Endometrium (tissue), 2 donors: Measurements from ENCODE around the gene OXCT2.

Experiments
- FAIRE-seq: peaks from 2 replicates; lab custom pipeline; 2012; peaks lifted over from hg19 to GRCh38; lab: Jason Lieb, UNC
- donor health status: control.
- donor health status: control.

OXCT2 gene

DNA sequence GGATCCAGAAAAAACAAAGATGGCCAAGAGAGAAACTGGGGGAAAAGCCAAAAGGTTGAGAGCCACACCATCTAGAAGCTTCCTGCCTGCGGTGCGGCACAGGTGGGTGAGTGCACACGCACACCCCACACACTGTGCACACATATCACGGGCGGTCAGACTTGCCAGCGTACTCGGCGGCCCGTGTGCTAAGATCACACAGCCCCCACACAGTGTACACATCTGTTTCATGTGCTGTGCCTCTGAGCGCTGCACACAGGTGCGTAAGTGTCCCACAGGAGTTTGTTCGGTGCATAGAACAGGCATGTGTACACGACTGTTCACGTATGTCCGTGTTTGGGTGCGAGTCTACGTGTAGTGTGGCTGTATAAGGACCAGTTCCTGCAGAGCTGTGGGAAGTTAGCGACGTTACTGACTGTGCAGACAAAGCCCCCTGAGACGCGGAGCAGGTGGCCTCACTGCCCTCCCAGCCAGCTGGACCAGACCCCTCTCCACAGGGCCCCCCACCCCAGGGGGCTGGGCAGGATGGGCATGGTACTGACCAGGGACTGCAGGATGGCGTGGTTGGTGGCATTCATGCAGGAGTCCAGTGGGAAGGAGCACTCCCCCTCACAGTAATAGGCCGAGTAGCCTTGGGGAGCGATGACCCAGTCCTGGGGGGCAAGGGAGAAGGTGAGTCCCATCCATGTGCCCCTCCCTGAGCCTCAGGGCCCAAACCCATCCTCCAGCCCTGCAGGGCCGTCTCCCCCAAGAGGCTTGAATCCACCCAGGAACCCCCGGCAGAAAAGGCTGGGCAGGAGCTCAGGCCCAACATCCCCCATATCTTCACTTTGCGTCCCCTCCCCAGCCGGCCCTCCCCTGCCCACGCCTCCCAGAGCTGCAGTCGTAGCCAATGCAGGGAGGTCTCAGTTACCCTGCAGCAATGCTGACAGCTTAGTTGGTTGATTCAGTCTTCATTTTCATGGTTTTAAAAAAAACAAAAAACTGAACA, 8.3 kb downstream of the OXCT2 start:
- no peak for FAIRE-seq

DNA sequence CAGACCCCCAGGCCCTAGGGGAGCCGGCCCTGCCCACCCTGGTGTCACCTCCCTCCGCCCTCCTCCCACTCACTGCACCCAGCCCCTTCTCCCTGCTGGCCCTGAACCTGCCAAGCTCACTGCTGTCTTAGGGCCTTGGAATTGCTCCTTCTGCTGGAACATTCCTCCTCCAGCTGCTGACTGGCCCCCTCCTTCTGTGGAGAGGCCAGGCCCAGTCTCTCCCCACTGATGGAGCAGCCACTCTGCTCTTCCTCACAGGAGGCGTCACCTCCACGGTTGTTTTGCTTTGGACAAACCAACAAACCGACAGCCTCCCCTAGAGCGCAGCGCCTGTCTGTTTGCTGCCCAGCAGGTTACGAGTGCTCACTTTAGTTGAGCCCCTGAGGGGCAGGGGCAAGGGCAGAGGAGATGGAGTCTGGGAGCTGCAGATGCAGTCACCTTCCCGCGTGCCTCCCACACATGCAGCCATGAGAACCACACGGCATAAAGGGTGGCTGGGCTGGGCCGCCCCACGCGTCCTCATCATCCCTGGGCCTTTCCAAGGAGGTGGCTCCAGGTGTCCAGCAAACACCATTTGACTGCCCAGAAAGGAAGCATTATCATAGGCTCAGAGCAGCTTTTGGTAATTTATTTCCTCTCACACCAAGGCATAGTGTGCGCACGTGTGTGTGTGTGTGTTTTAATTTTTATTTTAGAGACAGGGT, 9.4 kb downstream of the OXCT2 start:
- no peak for FAIRE-seq

DNA sequence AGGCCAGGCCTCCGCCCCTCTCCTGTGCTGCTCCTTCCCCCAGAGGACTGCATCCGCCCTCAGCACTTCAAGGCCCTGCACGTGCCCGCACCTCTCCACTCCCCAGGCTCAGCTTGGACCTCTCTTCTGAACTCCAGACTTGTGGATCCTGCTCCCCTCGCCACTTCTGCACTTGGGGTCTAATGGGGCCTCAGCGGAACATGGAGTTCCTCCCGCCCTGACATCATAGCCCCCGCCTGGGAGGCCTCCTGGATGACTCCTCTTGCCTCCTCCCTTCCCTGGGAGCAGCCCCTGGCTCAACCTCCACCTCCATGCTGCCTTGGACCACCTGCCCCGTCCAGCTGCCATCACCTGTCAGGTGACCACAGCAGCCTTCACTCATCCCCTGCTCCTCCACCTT, 10.1 kb downstream of the OXCT2 start:
- FAIRE-seq = no peak

DNA sequence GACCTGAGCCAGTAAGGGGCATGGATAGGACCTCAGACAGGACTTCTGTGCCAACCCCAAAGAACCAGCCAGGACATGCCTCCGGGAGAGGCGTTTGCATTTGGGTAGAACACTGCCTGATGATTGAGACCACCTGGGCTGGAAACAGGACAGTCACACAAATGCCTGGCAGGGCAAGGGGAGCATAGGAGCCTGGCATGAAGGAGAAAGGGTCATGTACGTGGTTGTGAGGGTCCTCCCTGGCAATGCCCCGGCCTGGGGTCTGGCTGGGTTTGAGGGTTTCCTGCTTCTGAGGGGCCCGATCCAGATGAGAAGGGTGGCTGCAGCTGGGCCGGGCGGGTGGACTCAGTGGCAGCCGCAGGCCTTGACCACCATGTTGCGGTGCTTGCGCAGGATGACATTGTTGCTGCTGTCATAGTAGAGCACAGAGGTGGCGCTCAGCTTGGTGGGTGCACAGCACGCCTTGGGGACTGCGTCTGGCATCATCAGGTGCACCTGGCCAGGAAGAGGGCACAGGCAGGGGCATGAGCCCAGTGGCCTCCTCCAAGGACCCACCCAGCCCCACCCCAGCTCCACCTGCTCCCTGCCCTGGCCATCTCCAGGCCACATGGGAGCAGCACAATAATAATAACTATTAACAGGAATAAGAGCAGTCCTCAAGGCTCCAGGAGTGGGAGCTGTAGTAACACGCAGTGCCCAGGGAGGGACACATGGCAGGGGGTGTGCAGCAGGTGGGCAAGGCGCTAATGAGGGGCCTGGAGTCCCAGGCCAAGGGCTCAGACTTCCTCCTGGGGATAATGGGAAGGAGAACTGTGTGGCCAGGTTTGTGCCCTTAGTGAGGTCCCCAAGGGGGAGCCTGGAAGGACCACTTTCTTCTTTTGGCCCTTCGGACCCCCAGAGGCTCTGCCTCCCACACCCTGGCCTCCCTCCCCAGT, 10.8 kb downstream of the OXCT2 start:
- no peak for FAIRE-seq

DNA sequence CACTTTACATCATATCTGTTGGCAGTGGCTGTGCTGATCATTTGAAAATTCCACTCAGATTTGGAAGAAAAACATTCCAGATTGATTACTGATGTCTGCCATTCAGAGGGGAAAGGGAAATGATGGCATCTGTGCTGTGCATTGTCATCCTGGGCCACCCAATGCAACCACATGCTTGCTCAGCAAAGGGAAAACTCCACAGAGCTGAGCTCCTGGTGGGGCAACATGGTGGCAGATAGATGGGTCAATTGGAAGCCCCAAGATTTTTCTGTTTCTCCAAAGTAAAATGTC, 11.8 kb downstream of the OXCT2 start:
- FAIRE-seq = no peak

DNA sequence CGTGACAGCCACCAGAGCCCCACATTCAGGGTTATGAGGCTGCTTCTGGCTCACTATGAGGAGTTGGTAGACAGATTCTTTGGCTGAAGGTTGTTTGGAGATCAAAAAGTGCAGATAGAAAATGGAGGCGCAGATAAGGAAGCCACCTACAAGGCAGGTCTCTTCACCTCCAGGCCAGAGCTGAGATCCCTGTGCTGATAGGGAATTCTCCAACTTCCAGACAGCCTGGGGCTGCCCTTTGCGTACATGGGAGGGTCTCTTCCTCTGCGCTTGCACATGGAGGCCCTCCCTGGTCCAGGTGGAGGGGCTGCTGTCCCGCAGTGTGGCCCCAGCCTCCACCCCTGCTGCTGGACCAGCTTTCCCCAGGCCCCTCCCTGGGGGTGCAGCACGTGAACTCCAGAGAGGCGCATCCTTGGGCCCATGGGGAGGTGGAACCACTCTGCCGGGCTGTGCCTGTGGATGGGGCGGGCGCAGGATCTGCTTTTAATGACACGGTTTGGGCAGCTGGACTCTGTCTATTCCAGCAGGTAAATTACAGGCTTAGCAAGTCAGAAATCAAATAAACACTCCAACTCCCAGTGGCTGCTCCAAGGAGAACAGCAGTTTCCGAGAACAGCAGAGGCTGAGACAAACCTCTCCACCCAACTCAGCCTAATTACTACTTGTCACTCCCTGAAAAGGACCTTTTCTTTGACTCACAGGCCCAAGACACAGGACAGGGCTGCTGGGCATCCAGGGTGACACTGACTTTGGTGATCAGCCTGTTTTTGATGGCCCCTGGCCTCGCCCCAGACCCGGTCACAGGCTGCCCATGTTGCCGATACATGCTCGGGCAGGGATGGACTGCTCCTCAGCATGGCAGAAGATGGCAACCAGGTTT, 12.4 kb downstream of the OXCT2 start:
- no peak for FAIRE-seq

DNA sequence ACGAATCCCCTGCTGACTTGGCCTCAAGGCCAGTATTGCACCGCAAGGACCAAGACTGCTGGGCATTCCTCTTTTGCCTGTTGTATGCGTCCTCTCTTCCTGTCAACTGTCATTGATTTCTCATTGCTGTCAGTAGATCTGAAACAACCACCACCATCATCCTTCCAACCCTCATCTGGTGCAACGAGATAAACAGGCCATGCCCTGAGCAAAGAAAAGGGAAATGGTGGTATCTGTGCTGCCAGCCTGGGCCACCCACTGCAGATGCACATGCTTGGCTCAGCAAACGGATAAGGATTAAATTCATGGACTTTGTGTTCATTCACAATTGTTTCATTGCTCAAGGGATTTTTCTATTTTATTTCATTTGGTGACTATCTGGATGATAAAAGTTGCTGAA, 13.6 kb downstream of the OXCT2 start:
- no peak for FAIRE-seq

DNA sequence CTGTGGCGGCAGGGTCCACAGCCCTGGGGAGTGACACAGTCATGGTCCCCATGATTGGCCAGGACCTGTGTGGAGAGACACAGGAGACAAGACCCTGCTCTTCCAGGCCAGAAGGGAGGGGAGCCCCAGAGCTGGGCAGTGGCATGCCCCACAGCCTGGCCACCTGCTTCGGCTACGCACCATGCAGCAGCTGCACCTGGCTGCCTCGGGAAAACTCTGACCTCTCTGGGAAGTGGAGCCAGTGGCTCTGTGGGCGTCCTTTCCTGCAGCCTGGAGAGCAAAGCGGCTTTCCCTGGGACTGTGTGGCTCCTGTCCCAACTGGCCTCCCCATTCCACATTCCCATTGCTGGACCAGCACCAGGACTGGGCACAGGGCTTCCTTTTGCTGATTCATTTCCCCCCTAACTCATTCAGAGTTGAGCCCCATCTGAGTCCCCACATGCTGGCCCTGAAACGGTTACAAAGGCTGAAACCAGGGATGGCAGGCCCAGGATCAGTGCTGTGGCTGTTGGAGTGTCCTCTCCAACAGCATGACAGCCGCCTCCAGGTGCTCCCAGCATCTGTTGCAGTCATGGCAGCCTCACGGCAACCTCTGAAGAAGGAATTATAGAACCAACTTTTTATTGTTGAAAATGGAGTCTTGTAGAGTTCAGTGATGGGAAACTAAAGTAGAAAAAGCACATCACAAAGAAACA, 15.0 kb downstream of the OXCT2 start:
- no peak for FAIRE-seq

DNA sequence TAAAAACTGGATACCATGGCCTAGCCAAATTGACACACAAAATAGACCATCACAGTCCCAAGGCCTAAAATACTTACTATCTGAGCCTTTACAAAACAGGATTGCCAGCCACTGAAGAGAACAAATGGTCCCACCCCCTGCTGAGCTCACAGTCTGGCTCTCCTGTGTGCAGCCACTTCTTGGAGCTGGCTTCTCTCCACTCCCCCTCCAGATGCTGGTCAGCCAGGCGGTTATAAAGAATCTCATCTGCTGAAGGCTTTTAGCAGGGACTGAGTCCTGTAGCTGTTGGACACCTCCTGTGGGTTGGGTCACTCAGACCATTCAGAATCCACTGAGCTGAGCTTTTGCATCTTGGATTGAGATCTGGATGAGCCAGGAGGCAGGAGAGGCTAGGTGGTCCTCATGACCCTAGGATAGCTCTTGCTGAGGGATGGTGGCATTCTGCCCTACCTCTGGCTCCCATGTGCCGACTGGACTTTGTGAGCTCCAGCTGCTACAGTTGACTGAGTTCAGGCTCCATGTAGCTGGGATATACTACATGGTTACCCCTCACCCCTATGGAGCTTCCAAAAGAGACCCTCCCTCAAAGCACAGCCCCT, 16.1 kb downstream of the OXCT2 start:
- FAIRE-seq = no peak

DNA sequence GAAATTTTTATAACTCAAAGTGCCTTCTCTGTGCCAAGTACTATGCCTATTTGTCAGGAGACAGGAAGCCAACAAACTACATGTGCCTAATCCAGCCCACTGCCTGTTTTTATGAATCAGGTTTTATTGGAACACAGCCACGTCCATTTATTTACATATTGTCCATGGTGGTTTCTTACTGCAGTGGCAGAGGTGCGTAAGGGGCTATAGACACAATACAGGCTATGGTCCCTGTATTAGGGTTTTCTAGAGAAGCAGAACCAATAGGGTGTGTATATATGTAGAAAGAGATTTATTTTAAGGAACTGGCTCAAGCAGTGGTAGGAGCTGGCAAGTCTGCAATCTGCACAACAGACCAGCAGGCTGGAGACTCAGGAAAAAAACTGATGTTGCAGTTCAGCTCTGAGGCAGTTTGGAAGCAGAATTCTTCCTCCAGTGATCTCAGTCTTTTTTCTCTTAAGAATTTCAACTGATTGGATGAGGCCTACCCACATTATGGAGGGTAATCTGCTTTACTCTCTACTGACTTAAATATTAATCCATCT, 17.1 kb downstream of the OXCT2 start:
- FAIRE-seq = no peak

DNA sequence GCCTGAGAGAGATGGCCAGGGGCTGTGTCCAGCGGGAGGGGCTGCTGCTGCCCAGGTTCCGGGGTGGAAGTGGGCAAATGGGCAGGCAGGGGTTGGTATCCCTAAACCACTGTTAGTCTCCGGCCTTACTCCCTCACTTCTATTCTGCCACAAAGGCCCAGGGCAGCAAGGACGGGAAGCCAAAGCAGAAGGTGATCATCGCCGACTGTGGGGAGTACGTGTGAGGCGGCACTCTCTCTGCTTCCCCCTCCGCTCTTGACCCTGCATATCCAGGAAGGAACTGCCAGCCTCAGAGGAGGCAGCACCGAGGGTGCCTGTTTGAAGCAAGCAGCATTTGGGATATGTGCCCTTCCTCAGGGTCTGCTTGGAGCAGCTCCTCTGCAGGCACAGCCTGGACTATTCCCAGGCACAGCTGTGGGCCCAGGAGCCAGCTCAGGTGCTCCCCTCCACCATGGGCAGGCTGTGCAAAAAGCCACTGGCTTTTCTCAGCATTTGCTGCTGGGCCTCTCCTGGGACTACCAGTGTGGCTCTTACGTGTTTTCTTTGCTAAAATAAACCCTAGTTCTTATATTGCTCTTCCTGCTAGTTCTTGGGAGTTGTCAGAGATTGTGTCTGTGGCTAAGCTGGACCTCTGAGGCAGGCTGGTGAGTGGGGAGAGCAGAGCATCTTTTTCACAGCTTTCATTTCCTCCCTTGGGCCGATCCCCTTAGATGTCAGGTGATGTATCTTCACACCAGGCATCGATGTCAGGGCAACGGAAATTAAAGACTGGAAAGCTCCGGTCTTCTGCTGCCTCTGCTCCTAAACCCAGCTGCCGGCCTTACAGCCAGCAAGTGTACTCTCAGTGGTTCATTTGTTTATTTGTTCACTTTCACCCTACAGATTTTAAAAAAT, 17.8 kb downstream of the OXCT2 start:
- no peak for FAIRE-seq

DNA sequence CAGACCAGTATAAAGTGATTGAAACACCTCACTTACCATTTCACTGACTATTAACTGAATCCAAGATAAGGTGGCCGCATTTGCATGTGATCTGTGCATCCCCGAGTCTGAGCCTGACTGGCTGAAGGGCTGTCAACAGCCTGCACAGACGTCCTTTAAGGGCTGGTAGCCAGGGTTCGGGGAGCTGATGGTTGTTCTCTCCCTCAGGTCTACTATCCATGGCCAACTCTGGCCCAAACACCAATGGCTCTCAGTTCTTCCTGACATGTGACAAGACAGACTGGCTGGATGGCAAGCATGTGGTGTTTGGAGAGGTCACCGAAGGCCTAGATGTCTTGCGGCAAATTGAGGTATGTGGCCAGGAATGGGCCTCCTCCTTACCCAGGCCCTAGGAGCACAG, 18.4 kb downstream of the OXCT2 start:
- FAIRE-seq = no peak

DNA sequence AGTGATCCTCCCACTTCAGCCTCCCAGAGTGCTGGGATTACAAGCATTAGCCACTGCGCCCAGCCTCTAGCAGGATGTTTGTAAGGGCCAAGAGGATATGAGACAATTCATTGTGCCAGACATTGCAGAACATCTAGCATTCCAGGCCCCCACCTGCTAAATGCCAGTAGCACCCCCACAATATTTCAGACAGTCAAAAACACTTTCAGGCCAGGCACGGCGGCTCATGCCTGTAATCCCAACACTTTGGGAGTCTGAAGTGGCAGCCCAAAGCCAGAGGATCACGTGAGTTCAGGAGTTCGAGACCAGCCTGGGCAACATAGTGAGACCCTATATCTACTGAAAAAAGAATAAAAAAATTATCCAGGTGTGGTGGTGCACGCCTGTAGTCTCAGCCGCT, 19.6 kb downstream of the OXCT2 start:
- FAIRE-seq = no peak

DNA sequence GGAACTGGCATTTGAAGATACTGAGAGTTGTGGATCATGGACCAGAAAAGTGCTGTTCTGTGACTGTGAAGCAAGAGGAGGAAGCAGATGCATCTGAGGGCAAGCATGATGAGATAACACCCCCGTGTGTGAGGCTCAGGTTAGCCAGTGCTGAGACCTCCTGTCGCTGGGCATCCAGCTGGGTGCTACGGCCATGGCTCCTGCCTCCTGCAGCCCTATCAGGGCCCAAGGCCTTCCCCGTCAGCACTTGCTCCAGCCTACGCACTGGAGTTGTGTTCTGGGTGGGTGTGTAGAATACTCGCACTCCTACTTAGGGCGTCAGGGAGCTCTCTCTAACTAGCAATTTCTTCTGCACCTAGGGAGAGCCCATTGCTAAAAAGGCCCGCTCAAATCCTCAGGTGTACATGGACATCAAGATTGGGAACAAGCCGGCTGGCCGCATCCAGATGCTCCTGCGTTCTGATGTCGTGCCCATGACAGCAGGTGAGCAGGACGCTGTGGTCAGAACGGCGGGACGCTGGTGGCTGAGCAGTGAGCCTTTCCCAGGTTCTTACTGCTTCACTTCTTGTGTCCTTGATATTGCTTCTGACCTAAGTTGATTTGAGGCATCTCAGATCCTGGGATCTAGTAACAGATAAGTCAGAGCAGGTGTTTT, 26.0 kb downstream of the OXCT2 start:
- FAIRE-seq = no peak

DNA sequence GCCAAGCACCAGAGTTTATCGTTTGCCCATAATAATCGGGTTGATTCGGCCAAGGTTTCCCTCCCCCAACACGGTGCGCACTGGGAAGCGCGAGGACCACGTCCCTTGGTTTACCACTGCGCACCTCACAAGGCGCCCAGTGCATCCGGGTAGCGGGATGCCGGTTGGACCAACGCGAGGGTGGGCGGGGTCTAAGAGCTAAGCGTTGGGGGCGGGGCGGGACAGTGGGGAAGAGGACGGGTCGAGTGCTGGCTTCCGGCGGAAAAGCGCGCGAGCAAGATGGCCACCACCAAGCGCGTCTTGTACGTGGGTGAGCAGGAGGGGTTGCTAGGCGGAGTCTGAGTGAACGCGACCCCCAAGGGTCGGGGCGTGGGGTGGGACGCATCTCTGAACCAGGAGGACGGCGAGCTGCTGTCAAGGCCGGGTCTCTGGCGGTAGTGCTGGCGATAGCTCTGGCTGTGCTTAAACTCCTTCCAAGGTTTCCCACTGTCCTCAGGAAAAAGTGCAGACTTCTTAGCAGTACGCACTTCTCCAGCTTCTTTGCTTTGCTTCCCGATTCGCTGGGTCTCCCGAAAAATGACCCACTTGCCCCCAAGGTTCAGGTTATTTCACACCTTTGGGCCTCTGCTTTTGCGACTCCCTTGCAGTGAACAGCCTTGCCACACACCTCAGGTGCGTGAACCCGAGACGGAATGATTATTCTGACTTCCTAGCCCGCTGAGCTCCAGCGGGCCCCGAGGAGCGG, 32.4 kb downstream of the OXCT2 start, which contains the start of gene PPIE:
Gene PPIE, plus strand, starts transcription at position 261 of the 745 bp plus-strand sequence. Its CDS starts 19 bp downstream, at position 280.
- FAIRE-seq = no peak

DNA sequence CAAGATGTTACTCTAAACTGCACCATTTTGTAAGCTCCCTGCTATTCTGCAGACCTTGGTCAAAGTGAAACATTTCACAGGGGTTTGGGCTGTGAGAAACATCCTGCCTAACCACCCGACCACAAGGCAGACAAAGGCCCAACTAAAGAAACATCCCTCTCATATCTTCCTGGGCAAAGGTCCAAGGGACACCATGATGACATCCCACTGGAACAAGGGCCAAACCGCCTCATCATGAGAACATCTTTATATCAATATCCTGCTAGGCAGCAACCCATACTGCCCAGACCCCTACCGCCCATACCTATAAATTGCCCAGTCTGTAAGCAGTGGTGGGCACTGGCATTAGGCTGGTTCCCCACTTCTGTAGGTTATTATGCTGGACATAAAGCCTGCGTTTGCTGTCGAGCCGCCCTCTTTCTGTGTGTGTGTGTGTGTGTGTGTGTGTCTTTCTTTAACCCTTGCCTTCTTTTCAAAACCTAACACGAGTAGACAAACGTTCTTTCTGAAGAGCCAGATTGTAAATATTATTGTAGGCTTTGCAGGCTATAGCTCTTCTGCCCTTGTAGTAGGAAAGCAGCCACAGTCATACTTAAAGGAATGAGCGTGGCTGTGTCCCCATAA, 33.5 kb downstream of the OXCT2 start:
- FAIRE-seq = no peak

DNA sequence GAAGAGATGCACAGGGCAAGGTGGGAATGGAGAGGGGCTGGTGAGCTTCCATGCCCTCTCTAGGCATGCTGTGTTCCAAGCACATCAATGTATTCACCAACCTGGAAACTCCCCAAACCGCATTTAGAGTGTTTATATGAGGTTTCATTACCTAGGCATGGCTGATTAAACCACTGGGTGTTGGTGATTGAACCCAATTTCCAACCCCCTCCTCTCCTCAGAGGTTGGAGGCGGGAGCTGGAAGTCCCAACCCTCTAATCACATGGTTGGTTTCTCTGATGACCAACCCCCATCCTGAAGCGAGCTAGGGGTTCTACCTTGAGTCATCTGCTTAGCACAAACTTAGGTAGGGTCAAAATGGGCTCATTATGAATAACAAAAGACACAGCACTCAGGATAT, 35.4 kb downstream of the OXCT2 start:
- no peak for FAIRE-seq
